ENCODE results near the gene MAN1C1.

MAN1C1 gene

GRCh38 chr1:25643929-25644328, 27.3 kb downstream of the MAN1C1 start:
- FAIRE-seq: peak; percentile 65
- no peak for DNase-seq (ENCODE audit: insufficient read length)
- TF ChIP-seq TAF1 (IDR thresholded peaks at IDR 0.05; ENCODE audit: borderline replicate concordance, low read depth, low read length) (no peak), POLR2AphosphoS5 (IDR thresholded peaks at IDR 0.05; ENCODE audit: low read depth, low read length) (no peak), POLR2A (IDR thresholded peaks at IDR 0.05; ENCODE audit: low read depth, low read length) (no peak)

- FAIRE-seq: no peak
- no peak for DNase-seq (ENCODE audit: insufficient read length)
- no peak for TF ChIP-seq TAF1 (IDR thresholded peaks at IDR 0.05; ENCODE audit: borderline replicate concordance, low read depth, low read length)
- no peak for TF ChIP-seq POLR2AphosphoS5 (IDR thresholded peaks at IDR 0.05; ENCODE audit: low read depth, low read length)
- no peak for TF ChIP-seq POLR2A (IDR thresholded peaks at IDR 0.05; ENCODE audit: low read depth, low read length)
These were observed 28.4 kb downstream of the MAN1C1 start for GRCh38 chr1:25644962-25645361.

GRCh38 chr1:25645637-25646400, 29.2 kb downstream of the MAN1C1 start:
- TF ChIP-seq POLR2A (IDR thresholded peaks at IDR 0.05; ENCODE audit: low read depth, low read length) (no peak), POLR2AphosphoS5 (IDR thresholded peaks at IDR 0.05; ENCODE audit: low read depth, low read length) (no peak), TAF1 (IDR thresholded peaks at IDR 0.05; ENCODE audit: borderline replicate concordance, low read depth, low read length) (no peak)
- DNase-seq (ENCODE audit: insufficient read length) (no peak), FAIRE-seq (no peak)

- DNase-seq (ENCODE audit: insufficient read length): no peak
- FAIRE-seq: no peak
- no peak for TF ChIP-seq POLR2A (IDR thresholded peaks at IDR 0.05; ENCODE audit: low read depth, low read length)
- TF ChIP-seq POLR2AphosphoS5 (IDR thresholded peaks at IDR 0.05; ENCODE audit: low read depth, low read length): no peak
- TF ChIP-seq TAF1 (IDR thresholded peaks at IDR 0.05; ENCODE audit: borderline replicate concordance, low read depth, low read length): no peak
These were observed 30.5 kb downstream of the MAN1C1 start for GRCh38 chr1:25647106-25647505.

GRCh38 chr1:25647863-25648262, 31.3 kb downstream of the MAN1C1 start:
- TF ChIP-seq TAF1 (IDR thresholded peaks at IDR 0.05; ENCODE audit: borderline replicate concordance, low read depth, low read length): no peak
- TF ChIP-seq POLR2A (IDR thresholded peaks at IDR 0.05; ENCODE audit: low read depth, low read length): no peak
- TF ChIP-seq POLR2AphosphoS5 (IDR thresholded peaks at IDR 0.05; ENCODE audit: low read depth, low read length): no peak
- FAIRE-seq (no peak), DNase-seq (ENCODE audit: insufficient read length) (no peak)

GRCh38 chr1:25648681-25649440, 32.3 kb downstream of the MAN1C1 start:
- TF ChIP-seq POLR2AphosphoS5 (IDR thresholded peaks at IDR 0.05; ENCODE audit: low read depth, low read length) (no peak), TAF1 (IDR thresholded peaks at IDR 0.05; ENCODE audit: borderline replicate concordance, low read depth, low read length) (no peak), POLR2A (IDR thresholded peaks at IDR 0.05; ENCODE audit: low read depth, low read length) (no peak)
- peak; percentile 78 for FAIRE-seq
- DNase-seq (ENCODE audit: insufficient read length): no peak

- no peak for TF ChIP-seq POLR2A (IDR thresholded peaks at IDR 0.05; ENCODE audit: low read depth, low read length)
- TF ChIP-seq POLR2AphosphoS5 (IDR thresholded peaks at IDR 0.05; ENCODE audit: low read depth, low read length): no peak
- no peak for TF ChIP-seq TAF1 (IDR thresholded peaks at IDR 0.05; ENCODE audit: borderline replicate concordance, low read depth, low read length)
- DNase-seq (ENCODE audit: insufficient read length) (no peak), FAIRE-seq (no peak)
These were observed 33.1 kb downstream of the MAN1C1 start for GRCh38 chr1:25649505-25650288.

GRCh38 chr1:25650289-25650576, 33.6 kb downstream of the MAN1C1 start:
- FAIRE-seq: no peak
- TF ChIP-seq POLR2A (IDR thresholded peaks at IDR 0.05; ENCODE audit: low read depth, low read length) (no peak), TAF1 (IDR thresholded peaks at IDR 0.05; ENCODE audit: borderline replicate concordance, low read depth, low read length) (no peak), POLR2AphosphoS5 (IDR thresholded peaks at IDR 0.05; ENCODE audit: low read depth, low read length) (no peak)
- no peak for DNase-seq (ENCODE audit: insufficient read length)

- DNase-seq (ENCODE audit: insufficient read length) (no peak), FAIRE-seq (no peak)
- TF ChIP-seq POLR2A (IDR thresholded peaks at IDR 0.05; ENCODE audit: low read depth, low read length) (no peak), POLR2AphosphoS5 (IDR thresholded peaks at IDR 0.05; ENCODE audit: low read depth, low read length) (no peak), TAF1 (IDR thresholded peaks at IDR 0.05; ENCODE audit: borderline replicate concordance, low read depth, low read length) (no peak)
These were observed 34.5 kb downstream of the MAN1C1 start for GRCh38 chr1:25651036-25651640.

- FAIRE-seq (no peak), DNase-seq (ENCODE audit: insufficient read length) (no peak)
- TF ChIP-seq TAF1 (IDR thresholded peaks at IDR 0.05; ENCODE audit: borderline replicate concordance, low read depth, low read length) (no peak), POLR2A (IDR thresholded peaks at IDR 0.05; ENCODE audit: low read depth, low read length) (no peak)
These were observed 35.5 kb downstream of the MAN1C1 start for GRCh38 chr1:25651824-25652741.

Data from GM12892 (cell line).